GM12875 (cell line): ENCODE results near the gene ACTR6.

Experiments used
- H3K4me3 ChIP-seq: one replicate; pipeline ENCODE4 v1.5.1; 2011; ENCODE audit warnings: low read depth, low read length, control low read depth
- TF ChIP-seq, protein P1 (sequence below): IDR thresholded peaks from 2 replicates; pipeline ENCODE4 v1.5.1; 2011; ENCODE audit warnings: low read depth, mild to moderate bottlenecking, control low read depth, inconsistent platforms, low read length, moderate library complexity, borderline replicate concordance; ENCODE audit not compliant: insufficient read depth

Gene ACTR6

DNA sequence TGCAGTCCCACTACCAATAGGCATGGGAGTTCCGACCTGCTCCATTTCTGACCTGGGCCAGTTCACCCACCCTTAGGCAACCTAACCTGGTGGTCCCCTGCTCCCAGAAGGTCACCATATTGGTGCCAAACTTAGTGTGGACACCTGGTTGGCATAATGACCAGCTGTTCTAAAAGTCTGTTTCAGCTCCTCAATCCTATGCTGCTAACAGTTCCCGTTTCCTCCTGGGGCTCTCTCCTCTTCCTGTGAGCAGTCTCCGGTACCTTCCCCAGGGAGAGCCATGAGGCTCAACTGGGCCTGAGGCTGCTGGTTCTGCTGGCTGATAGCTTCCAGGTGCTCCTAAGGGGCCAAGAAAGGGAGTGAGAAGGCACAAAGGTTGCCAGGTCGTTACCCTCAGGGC, 42.1 kb upstream of the ACTR6 start:
- no peak overlapping the region for H3K4me3 ChIP-seq
- TF ChIP-seq, protein P1, sequence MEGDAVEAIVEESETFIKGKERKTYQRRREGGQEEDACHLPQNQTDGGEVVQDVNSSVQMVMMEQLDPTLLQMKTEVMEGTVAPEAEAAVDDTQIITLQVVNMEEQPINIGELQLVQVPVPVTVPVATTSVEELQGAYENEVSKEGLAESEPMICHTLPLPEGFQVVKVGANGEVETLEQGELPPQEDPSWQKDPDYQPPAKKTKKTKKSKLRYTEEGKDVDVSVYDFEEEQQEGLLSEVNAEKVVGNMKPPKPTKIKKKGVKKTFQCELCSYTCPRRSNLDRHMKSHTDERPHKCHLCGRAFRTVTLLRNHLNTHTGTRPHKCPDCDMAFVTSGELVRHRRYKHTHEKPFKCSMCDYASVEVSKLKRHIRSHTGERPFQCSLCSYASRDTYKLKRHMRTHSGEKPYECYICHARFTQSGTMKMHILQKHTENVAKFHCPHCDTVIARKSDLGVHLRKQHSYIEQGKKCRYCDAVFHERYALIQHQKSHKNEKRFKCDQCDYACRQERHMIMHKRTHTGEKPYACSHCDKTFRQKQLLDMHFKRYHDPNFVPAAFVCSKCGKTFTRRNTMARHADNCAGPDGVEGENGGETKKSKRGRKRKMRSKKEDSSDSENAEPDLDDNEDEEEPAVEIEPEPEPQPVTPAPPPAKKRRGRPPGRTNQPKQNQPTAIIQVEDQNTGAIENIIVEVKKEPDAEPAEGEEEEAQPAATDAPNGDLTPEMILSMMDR = no peak

DNA sequence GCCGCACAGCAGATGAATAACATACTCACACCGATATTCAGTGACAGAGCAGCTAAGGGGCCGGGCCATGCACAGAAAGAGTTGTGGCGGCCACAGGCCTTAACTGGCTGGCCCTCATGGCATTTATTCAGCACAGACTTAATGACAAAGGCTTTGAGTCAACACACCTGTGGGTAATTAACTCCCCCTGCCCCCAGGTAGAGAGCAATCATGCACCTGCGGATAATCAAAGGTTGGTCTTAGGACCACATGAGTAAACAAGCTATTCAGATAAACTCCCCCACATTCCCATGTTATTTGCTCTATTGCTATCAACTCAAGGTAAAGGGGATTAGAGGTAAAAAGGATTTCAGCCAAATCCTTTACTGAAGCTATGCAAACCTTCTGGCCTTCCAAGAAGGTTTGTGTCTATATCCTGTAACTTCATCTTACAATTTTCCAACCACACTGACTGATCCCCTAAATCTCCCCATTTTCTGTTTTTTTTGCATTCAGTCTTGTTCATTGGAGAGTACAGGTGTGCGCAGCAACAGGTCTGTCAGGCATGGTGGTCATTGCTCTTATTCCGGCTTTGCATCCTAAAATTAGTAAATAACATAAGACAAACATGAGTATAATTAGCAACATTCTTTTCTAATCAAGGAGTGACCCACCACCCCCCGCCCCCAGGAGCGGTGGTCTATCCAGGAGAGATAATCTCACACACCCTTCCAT, 41.1 kb upstream of the ACTR6 start:
- no peak overlapping the region for H3K4me3 ChIP-seq

DNA sequence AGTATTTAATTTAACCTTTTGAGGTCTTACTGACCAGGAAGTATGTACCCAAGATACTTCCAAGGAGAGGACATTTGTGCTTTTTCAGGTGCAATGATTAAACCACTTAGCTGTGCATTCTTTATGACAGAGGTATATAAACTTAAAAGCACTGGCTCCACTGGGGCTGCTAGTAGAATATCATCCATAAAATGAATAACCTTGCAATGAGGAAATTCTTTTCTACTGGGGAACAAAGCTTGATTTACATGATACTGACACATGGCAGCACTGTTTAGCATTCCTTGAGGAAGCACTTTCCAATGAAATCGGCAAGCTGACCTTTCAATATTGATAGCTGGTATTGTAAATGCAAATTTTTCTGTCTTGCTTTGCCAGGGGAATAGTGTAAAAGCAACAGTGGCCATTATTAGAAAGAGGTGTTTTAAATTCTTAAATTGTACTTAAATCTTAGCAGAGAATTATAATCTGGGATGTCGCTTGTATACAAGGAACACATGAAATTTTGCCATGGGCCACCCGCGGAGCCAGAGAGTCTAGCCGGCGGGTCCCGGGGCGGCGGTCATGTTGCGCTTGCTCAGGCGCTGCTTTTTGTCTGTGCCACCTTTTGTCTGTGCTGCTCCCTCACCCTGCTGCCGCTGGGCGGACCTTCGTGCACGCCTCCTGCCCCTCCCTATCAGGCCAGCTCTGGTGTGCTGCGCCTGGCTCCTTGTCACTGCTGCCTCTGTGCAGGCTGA, 37.0 kb upstream of the ACTR6 start:
- TF ChIP-seq, protein P1 = no peak
- H3K4me3 ChIP-seq = no peak overlapping the region

More for the DNA sequence above, 41.1 kb upstream of the ACTR6 start:
- TF ChIP-seq, protein P1 = no peak

DNA sequence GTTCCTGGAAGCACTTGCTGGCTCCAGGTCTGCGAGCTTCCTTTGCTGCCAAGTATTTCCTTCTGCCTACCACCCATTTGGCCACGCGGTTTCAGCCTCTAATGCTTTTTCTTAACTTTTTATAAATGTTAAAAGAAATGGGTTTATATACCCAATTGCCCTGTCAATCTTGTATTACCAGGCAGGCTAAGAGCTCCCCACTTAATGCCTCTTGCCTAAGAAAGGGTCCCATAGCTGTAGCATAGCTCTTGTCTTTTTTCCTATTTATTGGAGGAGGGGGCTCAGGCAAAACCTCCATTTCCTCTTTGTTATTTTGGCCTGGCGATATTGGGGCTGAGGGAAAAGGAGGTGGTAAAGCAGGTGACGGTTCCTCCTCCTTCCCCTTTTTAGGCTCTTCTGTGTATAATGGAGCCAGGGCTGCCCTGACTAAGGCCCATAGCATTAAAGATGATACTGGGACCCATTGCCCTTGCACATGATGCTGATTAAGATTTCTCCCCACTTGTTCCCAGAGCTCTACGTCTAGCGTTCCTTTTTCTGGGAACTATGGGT, 36.4 kb upstream of the ACTR6 start:
- TF ChIP-seq, protein P1 = no peak
- no peak overlapping the region for H3K4me3 ChIP-seq

DNA sequence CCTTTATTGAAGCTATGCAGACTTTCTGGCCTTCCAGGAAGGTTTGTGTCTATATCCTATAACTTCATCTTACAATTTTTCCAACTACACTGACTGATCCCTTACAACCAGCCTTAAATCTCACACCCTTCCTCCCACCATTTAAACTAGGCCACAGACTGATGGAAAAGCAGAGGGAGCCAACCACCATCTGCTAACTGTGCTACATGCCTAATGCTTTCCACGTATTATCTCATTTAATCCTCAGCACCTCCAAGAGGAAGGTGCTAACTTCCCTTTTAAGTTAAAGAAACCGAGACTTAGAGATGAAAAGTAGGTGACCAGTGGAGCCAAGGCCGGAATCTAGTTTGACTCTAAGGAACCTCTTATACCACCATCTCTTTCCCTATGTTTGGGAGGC, 35.3 kb upstream of the ACTR6 start:
- TF ChIP-seq, protein P1 = no peak
- no peak overlapping the region for H3K4me3 ChIP-seq

DNA sequence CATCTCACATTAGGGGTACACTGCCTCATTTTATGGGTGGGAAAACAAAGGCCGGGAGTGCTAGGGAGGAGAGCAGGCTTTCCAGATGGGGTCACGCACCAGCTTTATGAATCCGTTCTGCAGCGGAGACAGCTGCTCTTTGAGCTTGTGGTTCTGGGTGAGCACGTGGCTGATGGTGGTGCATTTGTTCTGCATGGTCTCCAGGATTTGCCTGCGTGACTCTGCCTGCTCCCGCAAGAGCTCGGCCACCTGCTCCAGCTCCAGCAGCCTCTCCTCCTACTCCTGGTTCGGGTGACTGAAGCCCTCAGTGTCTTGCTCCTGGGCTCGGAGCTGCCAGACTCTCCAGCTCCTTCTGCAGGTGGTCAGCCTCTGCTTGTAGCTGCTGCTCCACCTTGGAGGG, 34.4 kb upstream of the ACTR6 start:
- TF ChIP-seq, protein P1 = no peak
- no peak overlapping the region for H3K4me3 ChIP-seq

DNA sequence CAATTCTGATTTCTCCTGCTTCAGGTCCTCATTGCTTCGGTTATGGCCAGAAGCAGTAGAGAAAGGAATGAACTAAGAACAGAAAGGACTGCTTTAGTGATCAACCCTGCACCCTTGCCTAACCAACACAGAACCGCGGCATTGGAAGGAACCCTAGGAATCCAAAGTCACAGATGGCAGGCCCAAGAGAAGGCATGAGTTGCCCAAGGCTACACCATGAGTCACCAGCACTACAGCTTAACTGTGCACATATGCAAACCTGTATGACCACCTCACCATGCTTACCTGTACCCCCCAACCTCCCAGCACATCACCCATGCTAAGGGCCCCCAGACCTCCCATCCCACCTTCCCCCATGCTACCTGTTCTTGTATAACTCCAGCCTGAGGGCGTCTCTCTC, 32.1 kb upstream of the ACTR6 start:
- H3K4me3 ChIP-seq = no peak overlapping the region
- TF ChIP-seq, protein P1 = no peak
